Heart left ventricle (tissue), 13 donors: ENCODE data around the gene NIM1K.

Source experiments
- POLR2A ChIP-seq, 2 donors: fragments of 450-650 bp; IDR thresholded peaks; one replicate each; pipeline ENCODE4 v1.6.1; 2017; ENCODE audit warnings: antibody characterized with exemption in 2 of 2, mild to moderate bottlenecking in 2 of 2, moderate library complexity in 2 of 2
- TF ChIP-seq, protein P1 (sequence below), 12 donors: fragments of 200-600 bp; sonication (generic) in 4 of 12; IDR thresholded peaks; one replicate each; pipeline versions ENCODE4 v1.5.0 to v1.8.0; 2018 to 2022; ENCODE audit warnings: antibody characterized with exemption in 12 of 12, mild to moderate bottlenecking in 5 of 12
- donor health status: ischemic (EF 13 %, LVEDD 7.1; RV severe dilation, severe dysfunction).
- donor health status: DM: no; HTN: yes; CAD: no.
- donor health status: DM: no; HTN: no; CAD: no.
- donor health status: ischemic (EF 25% LVEDD 6.9; RV normal size, moderate dysfunction).
- donor health status: ischemic (EF 25% LVEDD 5.7; RV mildly dilated, moderate dysfunction).
- donor health status: ischemic (EF 35%, LVEDD 5.7; RV mildly dilated, moderate dysfunction).
- donor health status: nonischemic (EF 11% LVEDD 7.7; RV severe dilation, severe dysfunction).
- donor health status: DM: yes; HTN: yes; CAD: no.
- donor health status: PGD.
- donor health status: ischemic (EF 29% LVEDD 5.4; RV normal size, mild dysfunction).
- donor health status: nonischemic (EF 23%, LVEDD 6.1; RV moderate dilation, normal function).

DNA sequence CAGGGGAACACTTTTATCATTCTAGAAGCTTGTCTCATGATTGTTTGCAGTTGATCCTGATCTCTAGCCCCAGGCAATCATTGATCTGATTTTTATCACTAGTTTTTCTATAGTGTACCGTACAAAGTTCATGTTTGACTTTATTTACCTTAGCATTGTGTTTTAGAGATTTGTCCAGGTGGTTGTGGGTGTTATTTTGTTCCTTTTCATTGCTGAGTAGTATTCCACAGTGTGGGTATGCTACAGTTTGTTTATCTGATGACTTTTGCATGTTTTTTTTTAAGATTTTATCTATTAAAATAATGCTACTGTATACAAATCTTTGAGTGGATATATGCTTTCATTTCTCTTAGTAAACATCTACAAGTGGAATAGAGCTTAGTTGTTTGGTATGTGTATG, 45.1 kb upstream of the NIM1K start:
- no peak for TF ChIP-seq POLR2A (IDR thresholded peaks at IDR 0.05)
- TF ChIP-seq, protein P1, sequence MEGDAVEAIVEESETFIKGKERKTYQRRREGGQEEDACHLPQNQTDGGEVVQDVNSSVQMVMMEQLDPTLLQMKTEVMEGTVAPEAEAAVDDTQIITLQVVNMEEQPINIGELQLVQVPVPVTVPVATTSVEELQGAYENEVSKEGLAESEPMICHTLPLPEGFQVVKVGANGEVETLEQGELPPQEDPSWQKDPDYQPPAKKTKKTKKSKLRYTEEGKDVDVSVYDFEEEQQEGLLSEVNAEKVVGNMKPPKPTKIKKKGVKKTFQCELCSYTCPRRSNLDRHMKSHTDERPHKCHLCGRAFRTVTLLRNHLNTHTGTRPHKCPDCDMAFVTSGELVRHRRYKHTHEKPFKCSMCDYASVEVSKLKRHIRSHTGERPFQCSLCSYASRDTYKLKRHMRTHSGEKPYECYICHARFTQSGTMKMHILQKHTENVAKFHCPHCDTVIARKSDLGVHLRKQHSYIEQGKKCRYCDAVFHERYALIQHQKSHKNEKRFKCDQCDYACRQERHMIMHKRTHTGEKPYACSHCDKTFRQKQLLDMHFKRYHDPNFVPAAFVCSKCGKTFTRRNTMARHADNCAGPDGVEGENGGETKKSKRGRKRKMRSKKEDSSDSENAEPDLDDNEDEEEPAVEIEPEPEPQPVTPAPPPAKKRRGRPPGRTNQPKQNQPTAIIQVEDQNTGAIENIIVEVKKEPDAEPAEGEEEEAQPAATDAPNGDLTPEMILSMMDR (IDR thresholded peaks at IDR 0.05): no peak
